Activated T-cell treated with anti-CD3 and anti-CD28 coated beads for 1 hour (primary cell): ENCODE data around the gene YAE1.
"Not testable (repeated sequence)": the region's sequence is repeated elsewhere in the genome, so short reads cannot be mapped to it uniquely, and the experiment has no call there.

Source experiments
- DNase-seq: peaks from one replicate; pipeline ENCODE4 v3.0.0-alpha.2; 2020; ENCODE audit warnings: low read depth

Gene YAE1, protein sequence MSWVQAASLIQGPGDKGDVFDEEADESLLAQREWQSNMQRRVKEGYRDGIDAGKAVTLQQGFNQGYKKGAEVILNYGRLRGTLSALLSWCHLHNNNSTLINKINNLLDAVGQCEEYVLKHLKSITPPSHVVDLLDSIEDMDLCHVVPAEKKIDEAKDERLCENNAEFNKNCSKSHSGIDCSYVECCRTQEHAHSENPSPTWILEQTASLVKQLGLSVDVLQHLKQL

DNA sequence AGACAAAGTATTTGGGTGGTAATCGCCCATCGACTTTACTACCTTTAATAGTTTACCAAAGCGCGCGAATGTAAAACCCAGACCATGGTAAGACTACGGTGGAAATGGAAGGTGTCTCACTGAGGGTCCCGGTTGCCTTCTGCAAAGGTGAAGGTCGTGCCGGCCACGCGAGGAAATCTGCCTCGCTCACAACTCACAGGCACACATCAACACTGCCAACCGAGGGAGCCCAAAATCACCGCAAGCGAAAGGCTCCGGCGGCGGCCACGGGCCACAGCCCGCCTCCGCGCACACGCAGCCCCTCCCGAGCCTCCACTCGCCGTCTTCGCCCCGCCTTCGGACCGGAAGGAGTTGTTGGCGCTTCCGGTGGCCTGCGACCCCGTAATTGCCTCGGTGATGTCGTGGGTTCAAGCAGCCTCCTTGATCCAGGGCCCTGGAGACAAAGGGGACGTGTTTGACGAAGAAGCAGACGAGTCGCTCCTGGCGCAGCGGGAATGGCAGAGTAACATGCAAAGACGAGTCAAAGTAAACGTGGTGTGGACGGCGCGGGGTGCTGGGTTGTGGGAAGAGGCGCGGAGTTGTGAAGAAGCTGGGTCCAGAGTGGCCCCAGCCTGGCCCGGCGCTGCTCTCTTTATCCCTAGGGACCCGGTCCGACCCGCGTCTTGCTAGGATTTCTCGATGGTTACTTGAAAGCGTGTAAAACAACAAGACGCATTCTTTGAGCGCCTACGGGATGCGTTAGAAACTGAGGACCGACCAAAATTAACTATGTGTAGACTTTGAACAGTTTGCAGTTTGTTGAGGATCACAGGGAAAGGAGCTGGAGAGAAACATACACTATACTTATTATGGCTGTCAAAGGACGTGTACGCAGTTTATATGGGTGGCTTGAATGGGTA lies at the start of gene YAE1:
TSS of gene YAE1 (plus strand) at position 382 of the 899 bp plus-strand sequence. CDS start at position 397, 15 bp downstream.
- DNase-seq = peak; percentile 71

DNA sequence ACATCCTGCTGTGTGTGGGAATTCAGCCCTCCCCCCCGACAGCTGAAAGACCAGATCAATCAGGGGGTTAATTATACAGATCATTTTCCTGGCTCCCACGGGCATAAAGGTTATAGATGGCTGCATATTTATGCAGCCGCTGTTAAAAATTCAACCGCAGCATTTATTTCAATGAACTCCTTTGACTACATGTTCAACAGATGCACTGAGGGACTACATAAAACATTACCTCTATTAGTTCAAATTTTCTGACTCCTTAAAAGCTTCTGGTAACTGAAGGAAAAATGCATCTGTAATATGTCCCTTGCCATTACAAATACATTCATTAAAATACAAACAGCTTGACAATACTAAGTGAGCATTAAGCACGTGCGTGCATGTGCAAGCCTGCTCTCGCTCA lies 49.7 kb upstream of the YAE1 start:
- DNase-seq = no peak

DNA sequence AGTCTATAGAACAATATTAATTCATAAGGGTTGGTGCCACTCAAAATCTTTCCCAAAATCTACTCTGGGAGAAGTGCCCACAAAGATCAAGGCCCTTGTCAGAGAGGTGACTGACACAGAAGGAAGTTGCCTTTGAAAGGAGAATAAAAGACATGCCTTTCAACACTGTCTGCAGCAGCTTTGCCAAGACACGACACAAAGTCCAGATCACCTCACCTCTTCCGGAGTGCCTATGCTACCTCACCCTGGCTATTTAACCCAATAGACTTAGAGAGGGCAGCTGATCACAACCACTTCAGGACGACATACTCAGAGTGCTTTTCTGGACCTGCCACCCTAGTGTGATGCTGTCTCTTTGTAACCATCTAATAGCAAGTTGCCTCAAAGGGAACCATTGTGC lies 49.0 kb upstream of the YAE1 start:
- no peak for DNase-seq

GRCh38 chr7:39525926-39526325 lies 40.3 kb upstream of the YAE1 start:
- no peak for DNase-seq

DNA sequence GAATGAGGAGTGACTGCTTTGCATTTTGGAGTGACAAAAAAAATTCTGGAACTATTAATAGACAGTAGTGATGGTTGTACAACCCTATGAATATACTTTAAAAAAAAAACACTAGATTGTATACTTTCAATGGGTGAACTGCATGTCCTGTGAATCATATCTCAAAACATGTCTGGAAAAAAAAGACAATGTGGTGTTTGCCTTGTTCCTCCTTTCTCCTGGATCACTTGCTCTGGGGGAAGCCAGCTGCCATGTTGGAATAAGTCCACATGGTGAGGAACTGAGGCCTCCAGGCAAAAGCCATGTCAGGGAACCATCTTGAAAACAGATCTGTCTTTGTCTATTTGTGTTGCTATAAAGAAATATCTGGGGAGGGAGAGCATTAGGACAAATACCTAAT lies 39.5 kb upstream of the YAE1 start:
- DNase-seq = no peak

GRCh38 chr7:39527296-39527695 lies 38.9 kb upstream of the YAE1 start:
- no peak for DNase-seq

- DNase-seq = no peak
Measured at GRCh38 chr7:39527951-39528350, 38.3 kb upstream of the YAE1 start.

DNA sequence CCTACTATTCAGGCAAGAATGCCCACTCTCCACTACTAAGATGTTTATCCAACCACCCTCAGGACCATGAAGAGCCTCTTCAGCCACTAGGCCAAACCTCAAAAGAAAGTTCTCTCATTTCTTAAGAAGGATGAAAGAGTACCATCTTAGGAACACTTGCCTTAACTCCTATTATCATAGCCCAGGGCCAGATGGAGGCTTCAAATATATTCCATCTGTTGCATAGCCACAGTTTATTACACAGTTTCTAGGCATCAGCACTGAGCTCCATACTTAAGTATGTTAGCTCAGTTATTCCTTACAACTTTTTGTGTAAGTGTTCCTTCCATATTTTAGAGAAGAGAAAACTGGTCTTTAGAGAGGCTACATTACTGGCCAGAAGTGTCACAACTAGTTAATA lies 37.4 kb upstream of the YAE1 start:
- no peak for DNase-seq

- no peak for DNase-seq
Measured at GRCh38 chr7:39529582-39529981, 36.6 kb upstream of the YAE1 start.

- no peak for DNase-seq
Measured at GRCh38 chr7:39530971-39531370, 35.2 kb upstream of the YAE1 start.

DNA sequence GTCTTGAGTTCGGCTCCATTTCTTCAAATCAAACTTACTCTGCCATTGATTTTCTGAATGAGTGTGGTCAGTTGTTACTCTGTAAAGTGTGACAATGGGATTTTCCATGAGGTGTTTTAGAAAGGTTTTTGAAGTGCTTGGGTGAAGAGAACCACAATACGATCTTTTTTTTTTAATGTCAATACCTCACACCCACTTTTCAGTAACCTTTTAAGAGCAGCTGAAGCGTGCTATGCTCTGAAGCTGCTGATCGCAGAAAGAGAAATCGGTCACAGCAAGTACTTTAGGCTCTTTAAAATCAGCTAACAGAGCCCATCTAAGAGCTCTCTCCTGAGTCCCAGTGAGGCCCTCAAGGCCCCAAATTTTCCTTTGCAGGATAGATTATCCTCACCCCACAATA lies 34.4 kb upstream of the YAE1 start:
- no peak for DNase-seq

DNA sequence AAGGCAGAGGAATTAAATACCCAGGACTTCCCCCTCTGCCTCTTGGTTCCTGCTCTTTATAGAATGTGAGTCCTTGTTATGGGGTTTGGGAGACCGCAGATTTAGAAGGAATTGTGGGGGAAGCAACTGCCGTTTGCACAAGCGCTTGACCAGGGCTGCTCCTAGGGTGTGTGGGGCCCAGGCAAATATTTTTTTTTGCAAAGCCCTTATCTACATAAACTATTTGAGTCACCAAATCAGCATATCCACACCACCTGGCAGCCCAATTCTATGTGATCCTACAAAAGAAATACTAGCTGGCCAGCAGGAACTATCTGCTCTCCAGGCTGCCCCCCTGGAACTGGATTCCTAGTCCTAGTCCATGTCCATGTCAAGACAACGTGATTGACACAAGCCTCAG lies 33.4 kb upstream of the YAE1 start:
- no peak for DNase-seq

DNA sequence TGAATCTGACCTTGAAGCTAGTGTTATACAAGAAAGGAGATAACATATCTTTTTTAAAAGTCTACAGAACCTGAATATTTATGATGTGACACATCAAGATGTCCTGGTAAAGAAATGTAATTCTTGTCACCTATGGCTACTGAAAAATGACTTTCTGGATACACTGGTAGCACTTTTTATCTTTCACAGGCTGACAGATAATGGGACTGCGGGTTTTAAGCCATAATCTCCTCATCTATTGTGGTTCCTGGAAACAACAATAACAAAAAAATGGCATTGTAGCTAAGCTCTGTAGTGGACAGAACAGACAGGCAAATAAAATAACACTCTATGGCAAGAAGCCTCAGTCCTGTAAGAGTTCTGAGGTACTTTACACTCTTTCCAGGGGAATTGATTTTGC lies 31.6 kb upstream of the YAE1 start:
- no peak for DNase-seq

DNA sequence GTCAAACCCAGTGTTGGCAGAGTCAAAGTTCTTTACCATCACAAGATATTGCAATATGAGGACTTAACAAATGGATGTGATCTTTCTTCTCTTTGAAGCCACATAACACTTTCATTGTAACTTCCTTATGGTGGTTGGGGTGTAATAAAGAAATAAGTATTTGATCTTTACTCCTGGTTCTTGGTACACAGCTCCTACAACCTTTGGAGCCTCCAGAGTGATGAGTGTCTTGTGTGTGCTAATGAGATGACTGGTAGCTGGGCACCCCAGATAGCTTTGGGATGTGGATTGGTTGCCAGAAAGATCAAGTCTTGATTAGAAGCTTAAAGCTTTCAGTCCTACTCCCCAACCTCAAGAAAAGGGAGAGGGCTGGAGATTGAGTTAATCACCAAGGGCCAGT lies 31.1 kb upstream of the YAE1 start:
- no peak for DNase-seq

GRCh38 chr7:39535720-39536119 lies 30.5 kb upstream of the YAE1 start:
- DNase-seq = no peak

GRCh38 chr7:39536951-39537350 lies 29.3 kb upstream of the YAE1 start:
- no peak for DNase-seq

DNA sequence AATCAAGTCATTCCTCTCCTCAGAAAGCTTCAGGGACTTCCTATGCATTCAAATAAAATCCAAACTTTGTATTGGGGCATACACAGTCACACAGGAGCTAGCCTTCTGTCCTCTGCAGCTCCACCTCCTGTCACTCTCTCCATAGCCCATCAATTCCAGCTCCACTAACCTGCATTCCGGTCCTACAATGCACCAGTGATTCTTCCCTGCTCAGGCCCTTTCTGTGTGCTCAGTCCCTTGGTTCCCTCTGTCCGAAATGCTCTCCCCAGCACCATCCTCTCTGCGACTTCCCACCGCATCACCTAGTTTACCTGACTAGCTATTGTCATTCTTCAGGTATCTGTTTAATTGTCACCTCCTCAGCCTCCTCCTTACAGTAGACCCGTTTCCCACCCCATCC lies 26.4 kb upstream of the YAE1 start:
- DNase-seq = no peak

DNA sequence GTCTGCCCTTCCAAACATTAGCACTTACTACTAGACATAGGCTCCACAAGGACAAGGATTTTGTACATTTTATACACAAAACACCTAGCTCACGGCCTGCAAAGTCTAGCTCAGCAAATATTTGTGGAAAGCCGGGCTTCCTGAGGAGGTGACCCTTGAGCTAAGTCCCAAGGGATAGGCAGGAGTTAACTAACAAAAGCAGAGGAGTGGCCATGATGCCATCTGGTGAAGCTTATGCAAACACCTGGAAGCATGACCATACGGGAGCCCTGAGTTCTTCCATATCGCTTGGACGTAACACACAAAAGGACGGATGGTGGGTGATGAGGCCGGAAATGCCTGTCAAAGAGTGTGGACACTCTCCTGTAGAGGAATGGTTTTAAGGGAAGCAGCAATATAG lies 25.9 kb upstream of the YAE1 start:
- DNase-seq = no peak

- DNase-seq = no peak
Measured at GRCh38 chr7:39541511-39541910, 24.7 kb upstream of the YAE1 start.

DNA sequence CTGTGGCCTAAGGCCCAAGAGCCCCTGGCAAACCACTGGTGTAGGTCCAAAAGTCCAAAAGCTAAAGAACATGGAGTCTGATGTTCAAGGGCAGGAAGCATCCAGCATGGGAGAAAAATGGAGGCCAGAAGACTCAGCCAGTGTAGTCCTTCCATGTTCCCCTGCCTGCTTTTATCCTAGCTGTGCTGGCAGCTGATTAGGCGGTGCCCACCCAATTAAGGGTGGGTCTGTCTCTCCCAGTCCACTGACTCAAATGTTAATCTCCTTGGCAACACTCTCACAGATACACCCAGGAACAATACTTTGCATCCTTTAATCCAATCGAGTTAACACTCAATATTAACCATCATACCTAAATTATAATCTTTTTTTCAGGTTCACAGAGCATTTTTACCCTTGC lies 21.4 kb upstream of the YAE1 start:
- not testable (repeated sequence) for DNase-seq

GRCh38 chr7:39547336-39547735 lies 18.9 kb upstream of the YAE1 start:
- no peak for DNase-seq

GRCh38 chr7:39550411-39550810 lies 15.8 kb upstream of the YAE1 start:
- no peak for DNase-seq

DNA sequence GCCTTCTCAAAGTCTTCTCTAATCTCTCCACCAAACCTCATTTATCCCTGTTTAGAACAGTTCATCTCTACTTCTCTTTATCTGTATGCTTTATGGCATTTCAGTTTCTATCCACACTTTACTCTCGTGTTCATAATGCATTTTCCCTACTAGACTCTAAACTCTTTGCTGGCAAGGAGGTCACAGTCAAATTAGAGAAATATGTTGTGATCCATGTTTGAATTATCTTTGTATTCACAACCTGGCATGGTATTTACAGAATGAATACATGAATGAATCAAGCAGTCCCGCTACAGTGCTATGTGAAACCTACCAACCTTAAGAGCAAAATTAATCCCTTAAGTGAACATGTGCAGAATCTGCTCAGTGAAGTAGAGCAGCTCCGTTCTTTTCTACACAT lies 12.8 kb upstream of the YAE1 start:
- no peak for DNase-seq
